Mesothelial cell of epicardium (in vitro differentiated cells): ENCODE measurements around the gene KCNA2. TPM values are rescaled to one million over a fixed set of nuclear protein-coding genes. Genes with fewer than 3 reads are reported as not detected.

Experiments
- DNase-seq, 2 experiments: peaks; one replicate each; pipeline ENCODE4 v3.0.0; 2021; ENCODE audit warnings: low spot score in 2 of 2; ENCODE audit not compliant: unreplicated experiment in 2 of 2
- H3K27ac Mint-ChIP-seq: 2 replicates; pipeline ENCODE4 v1.8.0; 2021; ENCODE audit warnings: mixed read lengths
- H3K27me3 Mint-ChIP-seq: 2 replicates; pipeline ENCODE4 v1.8.0; 2021; ENCODE audit warnings: low read depth, mixed read lengths
- H3K36me3 Mint-ChIP-seq: 2 replicates; pipeline ENCODE4 v1.8.0; 2021; ENCODE audit warnings: mixed read lengths
- H3K4me1 Mint-ChIP-seq: 2 replicates; pipeline ENCODE4 v1.8.0; 2021; ENCODE audit warnings: mixed read lengths
- H3K4me3 Mint-ChIP-seq: 2 replicates; pipeline ENCODE4 v1.8.0; 2021; ENCODE audit warnings: mild to moderate bottlenecking, moderate library complexity, mixed read lengths
- H3K9me3 Mint-ChIP-seq: 2 replicates; pipeline ENCODE4 v1.8.0; 2021; ENCODE audit warnings: mixed read lengths
- CTCF ChIP-seq: fragments of 200-600 bp; sonication (generic); IDR thresholded peaks from one replicate; pipeline ENCODE4 v1.5.0; 2021; ENCODE audit warnings: antibody characterized with exemption; ENCODE audit not compliant: unreplicated experiment
- total RNA-seq: library from RNA; stranded (reverse); gene quantifications from 3 replicates; pipeline ENCODE4 v1.2.1, GENCODE V29; 2021

The KCNA2 gene
- total RNA-seq, 1 donor from 2014 or later = 0.58 TPM

- Mint-ChIP-seq H3K9me3 (no peaks in the 10 kb centered on the region), H3K36me3 (no peaks in the 10 kb centered on the region), H3K4me3 (no peak overlapping the region), H3K4me1 (no peaks in the 10 kb centered on the region), H3K27me3 (peaks cover 44% of the 10 kb centered on the region), H3K27ac (no peak overlapping the region)
- TF ChIP-seq CTCF = no peak
- DNase-seq = no peak
Observed at GRCh38 chr1:110633646-110634030, 27.5 kb upstream of the KCNA2 start.

- H3K4me1 Mint-ChIP-seq = no peaks in the 10 kb centered on the region
- H3K4me3 Mint-ChIP-seq = no peak overlapping the region
- no peak for TF ChIP-seq CTCF
- DNase-seq = no peak
- no peak overlapping the region for H3K27ac Mint-ChIP-seq
- no peaks in the 10 kb centered on the region for H3K9me3 Mint-ChIP-seq
- no peaks in the 10 kb centered on the region for H3K36me3 Mint-ChIP-seq
- peaks cover 46% of the 10 kb centered on the region for H3K27me3 Mint-ChIP-seq
Observed at GRCh38 chr1:110631836-110632620, 25.9 kb upstream of the KCNA2 start.

GRCh38 chr1:110630839-110631663, 24.9 kb upstream of the KCNA2 start:
- H3K27ac Mint-ChIP-seq = no peak overlapping the region
- no peak overlapping the region for H3K4me3 Mint-ChIP-seq
- peak; percentile 72 for TF ChIP-seq CTCF
- DNase-seq = peak; percentile 67 to 84
- H3K4me1 Mint-ChIP-seq = no peaks in the 10 kb centered on the region
- no peaks in the 10 kb centered on the region for H3K9me3 Mint-ChIP-seq
- H3K36me3 Mint-ChIP-seq = no peaks in the 10 kb centered on the region
- H3K27me3 Mint-ChIP-seq = peaks cover 49% of the 10 kb centered on the region

- no peaks in the 10 kb centered on the region for H3K36me3 Mint-ChIP-seq
- DNase-seq = no peak
- no peaks in the 10 kb centered on the region for H3K4me1 Mint-ChIP-seq
- peaks cover 44% of the 10 kb centered on the region for H3K27me3 Mint-ChIP-seq
- H3K27ac Mint-ChIP-seq = no peak overlapping the region
- no peak for TF ChIP-seq CTCF
- H3K9me3 Mint-ChIP-seq = peaks cover 3% of the 10 kb centered on the region
- no peak overlapping the region for H3K4me3 Mint-ChIP-seq
Observed at GRCh38 chr1:110628323-110629105, 22.4 kb upstream of the KCNA2 start.

- no peaks in the 10 kb centered on the region for H3K4me1 Mint-ChIP-seq
- peaks cover 45% of the 10 kb centered on the region for H3K27me3 Mint-ChIP-seq
- H3K27ac Mint-ChIP-seq = no peak overlapping the region
- H3K4me3 Mint-ChIP-seq = no peak overlapping the region
- DNase-seq = no peak
- H3K36me3 Mint-ChIP-seq = no peaks in the 10 kb centered on the region
- no peak for TF ChIP-seq CTCF
- H3K9me3 Mint-ChIP-seq = peaks cover 5% of the 10 kb centered on the region
Observed at GRCh38 chr1:110627764-110628163, 21.6 kb upstream of the KCNA2 start.
